ENCODE measurements around the gene MAST4. TPM values are rescaled to one million over a fixed set of nuclear protein-coding genes. Genes with fewer than 3 reads are reported as not detected.

MAST4 gene
- total RNA-seq, 1 donor: 12.7 TPM

DNA sequence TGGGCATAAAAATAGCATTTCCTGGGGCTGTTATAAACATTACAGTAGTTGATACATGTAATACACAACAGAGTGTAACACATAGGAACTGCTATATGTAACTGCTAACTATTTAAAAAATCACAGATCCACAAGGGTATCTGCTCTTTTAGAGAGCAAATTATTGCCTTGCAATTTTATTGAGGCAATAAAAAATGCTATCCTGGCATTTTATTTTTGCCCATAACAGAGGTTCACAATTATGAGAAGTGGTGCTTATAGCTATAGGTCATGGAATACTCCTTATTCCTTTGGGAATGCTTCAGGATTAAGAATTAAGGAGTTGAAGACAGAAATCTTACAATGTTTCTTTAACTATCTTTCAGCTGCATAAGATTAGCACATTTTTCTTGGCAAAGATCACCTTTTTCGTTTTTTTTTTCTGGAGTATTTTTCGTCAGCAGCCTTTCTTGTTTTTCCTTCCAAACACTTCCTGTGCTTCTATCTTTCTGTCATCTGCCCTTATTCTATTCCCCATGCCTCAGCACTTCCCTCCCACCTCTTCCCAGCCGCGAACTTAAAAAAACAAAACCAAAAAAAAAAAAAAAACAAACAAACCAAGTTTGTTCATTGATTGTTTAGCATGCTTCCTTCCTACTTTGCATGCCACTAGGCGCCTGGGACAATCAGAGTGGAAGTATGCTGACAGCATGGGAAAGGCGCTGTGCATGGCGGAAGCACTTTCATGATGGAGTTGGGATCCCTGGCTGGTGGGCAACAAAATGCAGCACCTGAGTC, 264.2 kb downstream of the MAST4 start:
- no peaks in the 10 kb centered on the region for H3K4me1 ChIP-seq (ENCODE audit: insufficient read depth, low read length)
- no peak for TF ChIP-seq CTCF (IDR thresholded peaks at IDR 0.05; ENCODE audit: extremely low read depth, low read depth, low read length)
- H3K4me3 ChIP-seq (ENCODE audit: insufficient read depth, low read length): no peak overlapping the region
- H3K4me2 ChIP-seq (ENCODE audit: insufficient read depth, low read length): peak overlapping the region; percentile 13
- no peaks in the 10 kb centered on the region for H4K20me1 ChIP-seq (ENCODE audit: insufficient read depth, low read length)
- no peaks in the 10 kb centered on the region for H3K36me3 ChIP-seq (ENCODE audit: insufficient read depth, low read length)
- no peaks in the 10 kb centered on the region for H3K9me3 ChIP-seq (ENCODE audit: low read depth, low read length)
- no peak for DNase-seq (ENCODE audit: insufficient read length, low spot score, missing footprints)
- H3K79me2 ChIP-seq (ENCODE audit: insufficient read depth, low read length): no peaks in the 10 kb centered on the region
- peaks cover 11% of the 10 kb centered on the region for H3K27me3 ChIP-seq (ENCODE audit: insufficient read depth, low read length)
- peak overlapping the region; percentile 1 for H2AFZ ChIP-seq (ENCODE audit: low read length)
- H3K27ac ChIP-seq (ENCODE audit: low read depth, low read length): no peak overlapping the region

DNA sequence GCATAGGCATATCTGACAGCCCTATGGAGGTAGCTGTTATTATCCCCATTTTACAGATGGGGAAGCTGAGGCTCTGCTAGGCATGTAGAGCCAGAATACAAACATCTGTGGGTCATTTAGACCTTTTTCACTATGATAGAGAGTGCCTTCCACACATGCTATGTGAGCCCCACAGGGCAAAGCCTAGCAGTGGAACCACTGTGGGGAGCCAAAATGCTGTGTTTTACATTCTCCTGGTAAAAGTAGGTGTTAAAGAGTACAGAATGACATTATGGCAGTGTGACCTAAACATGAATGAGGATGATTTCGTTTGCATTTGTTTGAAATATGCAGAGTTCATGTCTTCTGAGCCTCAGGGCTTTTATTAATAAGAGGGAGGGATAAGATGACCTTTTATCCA, 265.2 kb downstream of the MAST4 start:
- Histone ChIP-seq H4K20me1 (ENCODE audit: insufficient read depth, low read length) (no peaks in the 10 kb centered on the region), H3K36me3 (ENCODE audit: insufficient read depth, low read length) (no peaks in the 10 kb centered on the region), H3K9me3 (ENCODE audit: low read depth, low read length) (no peaks in the 10 kb centered on the region), H3K27ac (ENCODE audit: low read depth, low read length) (no peak overlapping the region), H3K79me2 (ENCODE audit: insufficient read depth, low read length) (no peaks in the 10 kb centered on the region), H3K4me1 (ENCODE audit: insufficient read depth, low read length) (no peaks in the 10 kb centered on the region), H3K4me2 (ENCODE audit: insufficient read depth, low read length) (no peak overlapping the region), H2AFZ (ENCODE audit: low read length) (no peak overlapping the region), H3K27me3 (ENCODE audit: insufficient read depth, low read length) (peaks cover 11% of the 10 kb centered on the region), H3K4me3 (ENCODE audit: insufficient read depth, low read length) (no peak overlapping the region)
- TF ChIP-seq CTCF (IDR thresholded peaks at IDR 0.05; ENCODE audit: extremely low read depth, low read depth, low read length): no peak
- no peak for DNase-seq (ENCODE audit: insufficient read length, low spot score, missing footprints)

DNA sequence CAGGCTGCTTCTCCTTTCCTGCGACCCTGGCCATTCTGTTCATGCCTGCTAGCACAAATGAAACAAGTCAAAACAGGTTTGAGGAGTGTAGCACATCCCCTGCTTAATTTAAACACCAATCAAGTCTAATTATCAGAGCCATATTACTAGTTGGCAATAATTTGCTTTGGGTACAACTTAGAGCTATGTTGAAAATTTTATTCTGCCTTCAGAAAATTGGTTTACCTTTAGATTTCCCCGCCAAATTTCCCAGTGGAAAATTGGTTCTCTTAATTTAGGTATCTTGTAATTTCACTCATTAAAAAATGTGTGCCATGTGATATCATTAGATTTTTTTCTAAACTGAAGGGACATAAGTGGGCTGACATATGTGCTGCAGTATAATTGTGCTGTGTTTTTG, 265.8 kb downstream of the MAST4 start:
- no peaks in the 10 kb centered on the region for H3K79me2 ChIP-seq (ENCODE audit: insufficient read depth, low read length)
- peaks cover 11% of the 10 kb centered on the region for H3K27me3 ChIP-seq (ENCODE audit: insufficient read depth, low read length)
- no peaks in the 10 kb centered on the region for H3K9me3 ChIP-seq (ENCODE audit: low read depth, low read length)
- TF ChIP-seq CTCF (IDR thresholded peaks at IDR 0.05; ENCODE audit: extremely low read depth, low read depth, low read length): no peak
- H4K20me1 ChIP-seq (ENCODE audit: insufficient read depth, low read length): no peaks in the 10 kb centered on the region
- H3K27ac ChIP-seq (ENCODE audit: low read depth, low read length): no peak overlapping the region
- no peak overlapping the region for H3K4me2 ChIP-seq (ENCODE audit: insufficient read depth, low read length)
- no peak overlapping the region for H3K4me3 ChIP-seq (ENCODE audit: insufficient read depth, low read length)
- no peaks in the 10 kb centered on the region for H3K4me1 ChIP-seq (ENCODE audit: insufficient read depth, low read length)
- no peak overlapping the region for H2AFZ ChIP-seq (ENCODE audit: low read length)
- no peaks in the 10 kb centered on the region for H3K36me3 ChIP-seq (ENCODE audit: insufficient read depth, low read length)
- DNase-seq (ENCODE audit: insufficient read length, low spot score, missing footprints): no peak

DNA sequence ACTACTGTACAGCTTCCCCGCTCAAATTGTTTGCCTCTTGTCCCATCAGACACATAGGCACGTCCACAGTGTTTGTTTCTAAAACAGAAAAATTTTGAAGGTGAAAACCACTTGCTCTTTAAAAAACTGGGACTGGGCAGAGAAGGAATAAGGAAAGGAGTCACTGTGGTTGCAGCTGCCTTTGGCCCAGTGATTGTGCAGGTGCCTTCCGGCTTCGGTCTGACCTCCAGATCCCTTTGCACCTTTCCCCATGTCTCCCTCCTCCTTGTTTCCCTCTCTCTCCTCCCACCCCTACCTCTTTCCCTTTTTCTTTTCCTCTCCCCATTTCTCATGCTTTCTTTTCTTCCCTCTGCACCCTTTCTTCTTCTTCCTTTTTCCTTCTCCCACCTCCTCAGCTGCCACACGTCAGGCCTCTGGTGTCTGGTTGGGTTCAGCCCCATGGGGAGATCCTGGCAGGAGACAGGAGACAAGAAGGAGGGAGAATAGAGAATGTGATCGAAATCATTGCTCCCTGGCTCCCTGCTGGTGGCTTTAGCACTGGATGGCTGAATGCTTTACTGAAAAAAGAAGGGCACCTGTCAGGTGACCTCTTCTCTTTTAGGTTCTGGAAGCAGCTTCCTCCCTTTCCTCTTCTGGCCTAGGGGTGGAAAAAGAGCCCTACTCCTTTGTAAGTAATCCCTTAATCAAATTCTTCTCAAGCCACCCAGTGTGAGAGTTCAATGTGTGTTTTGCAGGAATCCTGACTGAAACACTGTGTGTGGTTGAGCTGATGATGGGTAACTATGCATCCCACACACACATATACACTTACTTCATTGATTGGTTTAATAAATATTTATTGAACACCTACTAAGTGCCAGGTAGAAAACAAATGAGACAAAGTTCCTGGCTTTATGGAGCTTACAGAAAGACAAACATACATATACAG, 267.3 kb downstream of the MAST4 start:
- H3K27ac ChIP-seq (ENCODE audit: low read depth, low read length): no peak overlapping the region
- H2AFZ ChIP-seq (ENCODE audit: low read length): no peak overlapping the region
- peaks cover 11% of the 10 kb centered on the region for H3K27me3 ChIP-seq (ENCODE audit: insufficient read depth, low read length)
- DNase-seq (ENCODE audit: insufficient read length, low spot score, missing footprints): no peak
- no peaks in the 10 kb centered on the region for H3K36me3 ChIP-seq (ENCODE audit: insufficient read depth, low read length)
- H3K4me2 ChIP-seq (ENCODE audit: insufficient read depth, low read length): no peak overlapping the region
- H3K4me3 ChIP-seq (ENCODE audit: insufficient read depth, low read length): no peak overlapping the region
- no peak for TF ChIP-seq CTCF (IDR thresholded peaks at IDR 0.05; ENCODE audit: extremely low read depth, low read depth, low read length)
- H3K9me3 ChIP-seq (ENCODE audit: low read depth, low read length): no peaks in the 10 kb centered on the region
- H3K79me2 ChIP-seq (ENCODE audit: insufficient read depth, low read length): no peaks in the 10 kb centered on the region
- no peaks in the 10 kb centered on the region for H4K20me1 ChIP-seq (ENCODE audit: insufficient read depth, low read length)
- no peaks in the 10 kb centered on the region for H3K4me1 ChIP-seq (ENCODE audit: insufficient read depth, low read length)
